Measurements from ENCODE around the gene FKTN.

The FKTN gene

DNA sequence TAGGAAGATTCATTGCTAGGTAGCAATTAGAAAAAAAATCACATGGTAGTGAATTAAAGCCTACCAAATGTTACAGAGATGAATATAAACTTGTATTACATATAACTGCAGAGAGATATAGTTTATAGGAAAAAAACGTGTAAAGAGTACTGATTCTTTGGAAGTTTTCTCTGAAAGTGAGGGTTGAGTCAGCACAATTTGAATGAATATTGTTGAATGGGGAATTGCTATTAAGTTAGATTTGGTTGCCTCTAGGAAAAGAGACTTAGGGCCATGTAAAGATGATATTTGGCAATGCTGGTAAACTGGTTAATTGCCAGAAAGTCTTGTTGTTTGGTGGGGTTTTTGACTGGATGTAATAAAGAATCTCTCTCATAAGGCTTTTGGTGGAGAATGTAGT is 67.2 kb downstream of the FKTN start:
- Histone ChIP-seq H3K4me2 (ENCODE audit: insufficient read depth, low read length) (no peak overlapping the region), H4K20me1 (ENCODE audit: insufficient read depth, low read length) (no peaks in the 10 kb centered on the region), H3K4me1 (ENCODE audit: insufficient read depth, low read length) (no peaks in the 10 kb centered on the region), H2AFZ (ENCODE audit: low read depth, low read length) (no peak overlapping the region), H3K36me3 (ENCODE audit: insufficient read depth, low read length) (no peaks in the 10 kb centered on the region; the same call in 1 of the 2 replicates), H3K9ac (ENCODE audit: low read depth, low read length) (no peak overlapping the region), H3K27me3 (ENCODE audit: insufficient read depth, low read length, poor library complexity) (no peaks in the 10 kb centered on the region), H3K4me3 (ENCODE audit: low read depth in 1 of 2, low read length in 2 of 2) (no peak overlapping the region), H3K9me3 (ENCODE audit: insufficient read depth, low read length, severe bottlenecking) (no peaks in the 10 kb centered on the region), H3K27ac (ENCODE audit: low read length) (no peak overlapping the region), H3K79me2 (ENCODE audit: insufficient read depth, low read length) (no peaks in the 10 kb centered on the region)
- no peak for ATAC-seq (ENCODE audit: insufficient read depth, low read depth)
- no peak for TF ChIP-seq EZH2 (IDR thresholded peaks at IDR 0.05; ENCODE audit: borderline replicate concordance, low read depth, low read length, severe bottlenecking)
- TF ChIP-seq, protein P1, sequence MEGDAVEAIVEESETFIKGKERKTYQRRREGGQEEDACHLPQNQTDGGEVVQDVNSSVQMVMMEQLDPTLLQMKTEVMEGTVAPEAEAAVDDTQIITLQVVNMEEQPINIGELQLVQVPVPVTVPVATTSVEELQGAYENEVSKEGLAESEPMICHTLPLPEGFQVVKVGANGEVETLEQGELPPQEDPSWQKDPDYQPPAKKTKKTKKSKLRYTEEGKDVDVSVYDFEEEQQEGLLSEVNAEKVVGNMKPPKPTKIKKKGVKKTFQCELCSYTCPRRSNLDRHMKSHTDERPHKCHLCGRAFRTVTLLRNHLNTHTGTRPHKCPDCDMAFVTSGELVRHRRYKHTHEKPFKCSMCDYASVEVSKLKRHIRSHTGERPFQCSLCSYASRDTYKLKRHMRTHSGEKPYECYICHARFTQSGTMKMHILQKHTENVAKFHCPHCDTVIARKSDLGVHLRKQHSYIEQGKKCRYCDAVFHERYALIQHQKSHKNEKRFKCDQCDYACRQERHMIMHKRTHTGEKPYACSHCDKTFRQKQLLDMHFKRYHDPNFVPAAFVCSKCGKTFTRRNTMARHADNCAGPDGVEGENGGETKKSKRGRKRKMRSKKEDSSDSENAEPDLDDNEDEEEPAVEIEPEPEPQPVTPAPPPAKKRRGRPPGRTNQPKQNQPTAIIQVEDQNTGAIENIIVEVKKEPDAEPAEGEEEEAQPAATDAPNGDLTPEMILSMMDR (IDR thresholded peaks at IDR 0.05; ENCODE audit: borderline replicate concordance, extremely low read depth, low read length, poor library complexity, severe bottlenecking) = no peak
- no peak for DNase-seq

DNA sequence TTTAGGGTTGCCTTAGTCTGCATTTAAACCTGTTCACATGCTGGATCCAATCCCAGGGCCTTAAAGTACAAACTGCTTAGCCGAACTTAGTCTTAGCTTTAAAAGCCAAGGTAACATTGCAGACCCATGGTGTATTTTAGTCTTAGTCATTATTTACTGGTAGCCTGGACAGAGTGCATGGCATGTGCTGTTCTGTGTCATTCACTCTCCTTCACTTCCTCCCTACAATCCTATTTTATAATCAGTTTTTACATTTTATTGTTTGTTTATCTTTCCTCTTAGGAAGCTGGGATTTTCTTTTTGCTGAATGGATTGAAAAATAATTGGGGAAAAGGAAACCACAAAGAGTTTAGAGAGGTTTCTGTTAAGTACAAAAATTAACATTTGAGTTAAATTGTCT is 74.9 kb downstream of the FKTN start:
- no peak overlapping the region for H2AFZ ChIP-seq (ENCODE audit: low read depth, low read length)
- H3K27ac ChIP-seq (ENCODE audit: low read length) = no peak overlapping the region
- no peaks in the 10 kb centered on the region for H3K79me2 ChIP-seq (ENCODE audit: insufficient read depth, low read length)
- H4K20me1 ChIP-seq (ENCODE audit: insufficient read depth, low read length) = no peaks in the 10 kb centered on the region
- peaks cover 12% of the 10 kb centered on the region; the same call in 1 of the 2 replicates for H3K36me3 ChIP-seq (ENCODE audit: insufficient read depth, low read length)
- no peak for DNase-seq
- no peak overlapping the region for H3K4me2 ChIP-seq (ENCODE audit: insufficient read depth, low read length)
- no peak overlapping the region for H3K4me3 ChIP-seq (ENCODE audit: low read depth in 1 of 2, low read length in 2 of 2)
- H3K4me1 ChIP-seq (ENCODE audit: insufficient read depth, low read length) = no peaks in the 10 kb centered on the region
- no peak for ATAC-seq (ENCODE audit: insufficient read depth, low read depth)
- no peaks in the 10 kb centered on the region for H3K27me3 ChIP-seq (ENCODE audit: insufficient read depth, low read length, poor library complexity)
- TF ChIP-seq, protein P1 (IDR thresholded peaks at IDR 0.05; ENCODE audit: borderline replicate concordance, extremely low read depth, low read length, poor library complexity, severe bottlenecking) = no peak
- no peak for TF ChIP-seq EZH2 (IDR thresholded peaks at IDR 0.05; ENCODE audit: borderline replicate concordance, low read depth, low read length, severe bottlenecking)
- H3K9me3 ChIP-seq (ENCODE audit: insufficient read depth, low read length, severe bottlenecking) = no peaks in the 10 kb centered on the region
- no peak overlapping the region for H3K9ac ChIP-seq (ENCODE audit: low read depth, low read length)

GRCh38 chr9:105633411-105633810 is 75.5 kb downstream of the FKTN start:
- H3K4me1 ChIP-seq (ENCODE audit: insufficient read depth, low read length) = no peaks in the 10 kb centered on the region
- H2AFZ ChIP-seq (ENCODE audit: low read depth, low read length) = no peak overlapping the region
- ATAC-seq (ENCODE audit: insufficient read depth, low read depth) (no peak), DNase-seq (no peak)
- no peaks in the 10 kb centered on the region for H3K9me3 ChIP-seq (ENCODE audit: insufficient read depth, low read length, severe bottlenecking)
- H3K79me2 ChIP-seq (ENCODE audit: insufficient read depth, low read length) = no peaks in the 10 kb centered on the region
- H3K27me3 ChIP-seq (ENCODE audit: insufficient read depth, low read length, poor library complexity) = no peaks in the 10 kb centered on the region
- peaks cover 12% of the 10 kb centered on the region; the same call in 1 of the 2 replicates for H3K36me3 ChIP-seq (ENCODE audit: insufficient read depth, low read length)
- H3K27ac ChIP-seq (ENCODE audit: low read length) = no peak overlapping the region
- no peak overlapping the region for H3K4me2 ChIP-seq (ENCODE audit: insufficient read depth, low read length)
- TF ChIP-seq, protein P1 (IDR thresholded peaks at IDR 0.05; ENCODE audit: borderline replicate concordance, extremely low read depth, low read length, poor library complexity, severe bottlenecking) = no peak
- no peak for TF ChIP-seq EZH2 (IDR thresholded peaks at IDR 0.05; ENCODE audit: borderline replicate concordance, low read depth, low read length, severe bottlenecking)
- H4K20me1 ChIP-seq (ENCODE audit: insufficient read depth, low read length) = no peaks in the 10 kb centered on the region
- H3K4me3 ChIP-seq (ENCODE audit: low read depth in 1 of 2, low read length in 2 of 2) = no peak overlapping the region
- H3K9ac ChIP-seq (ENCODE audit: low read depth, low read length) = no peak overlapping the region

DNA sequence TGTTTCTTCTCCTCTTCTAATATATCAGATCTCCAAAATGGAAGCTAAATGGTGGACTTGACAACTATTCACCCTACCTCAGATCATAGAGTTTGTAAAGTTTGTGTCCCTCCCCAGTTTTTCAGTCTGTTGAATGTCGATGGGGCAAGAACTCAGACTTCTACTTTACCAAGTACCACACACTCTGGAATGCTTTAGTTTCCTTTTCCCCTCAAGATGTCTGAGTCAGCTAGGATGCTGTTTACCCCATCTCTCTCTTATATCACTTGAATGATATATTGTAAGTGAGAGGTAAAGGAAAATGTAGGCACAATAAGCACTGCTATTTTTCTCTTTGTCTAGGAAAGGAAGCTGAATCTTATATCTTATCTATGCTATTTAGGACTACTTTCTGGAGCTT is 78.4 kb downstream of the FKTN start:
- Histone ChIP-seq H3K9ac (ENCODE audit: low read depth, low read length) (no peak overlapping the region), H2AFZ (ENCODE audit: low read depth, low read length) (no peak overlapping the region), H3K36me3 (ENCODE audit: insufficient read depth, low read length) (peaks cover 15% of the 10 kb centered on the region; the same call in 1 of the 2 replicates), H3K4me1 (ENCODE audit: insufficient read depth, low read length) (no peaks in the 10 kb centered on the region), H3K79me2 (ENCODE audit: insufficient read depth, low read length) (no peaks in the 10 kb centered on the region), H3K4me3 (ENCODE audit: low read depth in 1 of 2, low read length in 2 of 2) (no peak overlapping the region), H3K27me3 (ENCODE audit: insufficient read depth, low read length, poor library complexity) (no peaks in the 10 kb centered on the region), H4K20me1 (ENCODE audit: insufficient read depth, low read length) (no peaks in the 10 kb centered on the region), H3K27ac (ENCODE audit: low read length) (no peak overlapping the region), H3K4me2 (ENCODE audit: insufficient read depth, low read length) (no peak overlapping the region), H3K9me3 (ENCODE audit: insufficient read depth, low read length, severe bottlenecking) (no peaks in the 10 kb centered on the region)
- TF ChIP-seq EZH2 (IDR thresholded peaks at IDR 0.05; ENCODE audit: borderline replicate concordance, low read depth, low read length, severe bottlenecking) = no peak
- TF ChIP-seq, protein P1 (IDR thresholded peaks at IDR 0.05; ENCODE audit: borderline replicate concordance, extremely low read depth, low read length, poor library complexity, severe bottlenecking) = no peak
- ATAC-seq (ENCODE audit: insufficient read depth, low read depth) (no peak), DNase-seq (no peak)

Data from DND-41 (cell line).